HG03558 (cell line): ENCODE data around the gene MAP3K20.

Source experiments
- ATAC-seq: cut with Tn5 transposase; IDR thresholded peaks from one replicate; pipeline ENCODE4 v1.9.1; 2021; ENCODE audit warnings: moderate number of reproducible peaks; ENCODE audit not compliant: unreplicated experiment; ENCODE audit errors: extremely low read depth

The MAP3K20 gene

GRCh38 chr2:173049831-173050230 is 25.8 kb upstream of the MAP3K20 start:
- no peak for ATAC-seq

DNA sequence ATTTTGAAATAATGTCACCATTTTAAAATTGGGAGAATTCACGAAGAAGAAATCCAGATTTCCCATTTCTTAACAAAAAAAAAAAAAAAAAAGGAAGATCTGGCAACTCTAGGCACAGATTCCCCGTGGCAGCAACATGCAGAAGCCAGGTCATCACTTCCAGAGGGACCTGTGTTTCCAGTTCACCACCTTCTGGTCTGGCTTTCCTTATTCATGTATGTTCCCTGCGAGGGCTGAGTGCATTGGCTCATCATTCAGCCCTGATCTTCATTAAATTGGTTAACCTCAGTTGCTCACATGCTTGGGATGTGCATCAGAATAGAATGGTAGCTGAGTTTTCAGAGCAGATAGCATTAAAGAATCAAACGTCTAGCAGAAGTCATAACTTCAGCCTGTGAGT is 25.0 kb upstream of the MAP3K20 start:
- ATAC-seq: no peak

DNA sequence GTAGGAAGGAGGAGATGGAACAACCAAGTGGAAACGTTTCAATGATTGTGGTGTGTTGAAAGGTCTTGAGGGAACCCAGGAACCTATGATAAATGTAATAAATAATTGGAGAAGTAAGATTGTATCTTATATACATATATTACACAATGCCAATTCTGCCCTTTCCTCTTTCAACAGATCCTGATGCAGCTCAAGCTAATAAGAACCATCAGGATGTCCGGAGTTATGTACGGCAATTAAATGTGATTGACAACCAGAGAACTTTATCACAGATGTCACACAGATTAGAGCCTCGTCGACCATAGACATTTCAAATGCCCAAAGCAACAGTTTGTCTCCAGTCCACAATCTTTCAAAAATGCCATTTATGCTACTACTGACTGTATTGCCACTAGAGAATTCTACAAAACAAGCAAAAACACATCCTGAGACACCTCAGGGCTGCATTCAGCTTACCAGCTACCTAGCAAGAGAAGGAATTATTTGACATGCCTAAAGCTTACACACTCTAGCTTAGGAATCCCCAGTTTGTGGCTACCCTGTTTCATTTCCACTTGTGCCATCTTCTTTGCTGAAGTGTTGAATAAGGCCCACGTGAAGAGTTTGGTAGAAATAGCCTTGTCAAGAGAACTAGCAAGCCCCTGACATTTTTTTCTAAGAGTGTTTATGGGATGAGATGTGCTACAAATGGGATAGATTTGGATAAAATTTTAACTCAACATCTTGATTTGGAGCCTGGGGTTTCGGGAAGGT is 24.0 kb upstream of the MAP3K20 start:
- ATAC-seq: no peak

DNA sequence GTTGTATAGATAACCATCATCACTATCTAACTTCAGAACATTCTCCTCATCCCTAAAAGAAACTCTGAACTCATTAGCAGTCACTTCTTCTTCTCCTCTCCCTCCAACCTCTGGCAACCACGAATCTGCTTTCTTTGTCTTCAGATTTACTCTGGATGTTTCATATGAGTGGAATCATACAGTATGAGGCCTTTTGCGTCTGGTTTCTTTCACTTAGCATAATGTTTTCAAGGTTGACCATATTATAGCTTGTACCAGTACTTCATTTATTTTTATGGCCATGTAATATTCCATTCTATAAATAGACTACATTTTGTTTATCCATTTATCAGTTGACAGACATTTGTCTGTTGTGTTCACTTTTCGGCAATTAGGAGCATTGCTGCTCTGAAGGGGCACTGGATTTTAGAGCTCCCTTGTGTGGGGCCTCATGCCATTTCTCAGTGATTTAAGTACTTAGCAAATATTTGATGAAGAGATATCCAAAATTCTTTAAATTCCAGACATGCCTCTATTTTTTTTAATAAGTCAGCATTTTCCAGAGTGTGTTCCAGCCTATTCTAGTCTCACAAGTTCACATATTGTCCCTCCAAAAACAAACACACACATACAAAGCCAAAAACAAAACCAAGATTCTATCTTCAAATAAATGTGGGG is 22.5 kb upstream of the MAP3K20 start:
- ATAC-seq: no peak

GRCh38 chr2:173054466-173054865 is 21.2 kb upstream of the MAP3K20 start:
- ATAC-seq: no peak

- ATAC-seq: no peak
Measured at GRCh38 chr2:173056705-173057364, 18.8 kb upstream of the MAP3K20 start.

GRCh38 chr2:173058097-173058496 is 17.5 kb upstream of the MAP3K20 start:
- ATAC-seq: no peak

GRCh38 chr2:173058673-173059072 is 17.0 kb upstream of the MAP3K20 start:
- ATAC-seq: no peak

DNA sequence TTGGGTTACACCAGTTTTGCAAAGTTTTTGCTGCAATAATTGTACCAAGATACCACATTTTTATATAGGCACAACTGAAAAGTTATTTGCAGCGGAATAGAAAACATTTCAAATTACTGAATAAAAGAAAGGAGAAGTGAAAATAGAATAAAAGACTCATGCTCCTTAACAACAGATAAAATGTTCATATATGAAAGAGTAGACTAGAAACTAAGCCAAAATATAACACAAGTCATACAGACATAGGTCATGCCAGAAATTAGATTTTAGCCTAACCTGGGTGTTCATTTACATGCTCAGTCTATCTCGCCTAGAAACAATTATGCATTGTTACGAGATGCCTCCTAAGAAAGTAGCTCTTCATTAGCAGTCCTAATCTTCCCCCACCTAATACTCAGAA is 16.4 kb upstream of the MAP3K20 start:
- no peak for ATAC-seq

DNA sequence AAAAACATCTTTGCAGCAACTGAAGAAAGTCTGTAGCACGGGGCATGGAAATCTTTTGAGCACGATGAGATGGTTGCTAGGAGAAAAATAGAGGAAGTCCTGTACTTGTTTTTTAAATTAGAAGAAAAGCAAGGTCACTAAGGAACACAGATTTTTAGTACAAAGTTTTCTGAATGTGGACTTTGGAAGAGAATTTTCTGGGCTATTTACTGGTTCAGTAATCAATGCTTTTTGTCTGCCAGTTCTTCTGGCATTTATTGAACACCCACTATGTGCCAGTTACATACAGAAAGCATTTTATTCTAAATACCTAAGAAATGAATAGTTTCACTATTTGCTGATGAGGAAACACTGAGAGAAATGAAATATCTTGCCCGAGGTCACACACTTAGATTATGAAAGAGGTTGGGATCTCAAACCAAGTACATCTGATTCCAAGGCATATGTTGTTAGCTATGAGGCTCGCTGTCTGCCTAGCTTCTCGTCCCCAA is 15.6 kb upstream of the MAP3K20 start:
- no peak for ATAC-seq

GRCh38 chr2:173062801-173063200 is 12.8 kb upstream of the MAP3K20 start:
- ATAC-seq: no peak

GRCh38 chr2:173064151-173064805 is 11.4 kb upstream of the MAP3K20 start:
- no peak for ATAC-seq

- no peak for ATAC-seq
Measured at GRCh38 chr2:173066887-173067676, 8.6 kb upstream of the MAP3K20 start.

- no peak for ATAC-seq
Measured at GRCh38 chr2:173075056-173075780, 428 bp upstream of the MAP3K20 start.

DNA sequence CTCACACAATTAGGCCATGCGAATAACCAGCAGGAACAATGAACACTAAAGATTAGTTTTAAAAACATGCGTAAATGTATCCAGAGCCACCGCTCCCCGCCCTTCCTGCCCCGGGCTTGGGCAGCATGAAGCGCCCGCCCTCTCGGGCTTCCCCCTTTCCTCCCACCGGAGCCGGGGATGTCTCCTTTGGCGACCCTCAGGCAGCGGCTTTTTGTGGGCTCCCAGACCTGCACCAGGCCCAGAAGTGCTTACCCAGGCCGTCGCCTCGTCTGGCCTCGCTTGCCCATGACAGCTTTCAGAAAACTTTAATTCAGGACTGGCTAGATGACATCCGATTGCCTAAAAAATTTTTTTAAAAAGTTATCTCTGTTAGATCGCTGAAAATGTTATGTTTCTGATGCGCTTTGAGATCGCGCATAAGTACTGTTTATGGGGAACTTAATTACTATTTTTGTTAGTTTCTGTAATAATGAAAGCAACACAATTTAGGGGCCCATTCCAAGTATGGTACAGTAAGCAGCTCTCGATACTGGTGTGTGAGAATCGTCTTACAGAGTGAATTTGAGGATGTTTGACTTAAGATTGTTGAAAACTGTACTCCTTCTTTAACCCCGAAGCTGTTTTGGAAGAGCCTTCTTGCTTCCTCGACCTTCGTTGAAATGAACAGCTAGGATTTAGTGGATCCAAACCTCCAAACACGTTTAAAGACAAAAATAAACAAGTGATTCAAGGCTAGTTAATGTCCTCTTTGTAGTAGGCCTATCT is 1.1 kb downstream of the MAP3K20 start:
- ATAC-seq: peak; percentile 7

DNA sequence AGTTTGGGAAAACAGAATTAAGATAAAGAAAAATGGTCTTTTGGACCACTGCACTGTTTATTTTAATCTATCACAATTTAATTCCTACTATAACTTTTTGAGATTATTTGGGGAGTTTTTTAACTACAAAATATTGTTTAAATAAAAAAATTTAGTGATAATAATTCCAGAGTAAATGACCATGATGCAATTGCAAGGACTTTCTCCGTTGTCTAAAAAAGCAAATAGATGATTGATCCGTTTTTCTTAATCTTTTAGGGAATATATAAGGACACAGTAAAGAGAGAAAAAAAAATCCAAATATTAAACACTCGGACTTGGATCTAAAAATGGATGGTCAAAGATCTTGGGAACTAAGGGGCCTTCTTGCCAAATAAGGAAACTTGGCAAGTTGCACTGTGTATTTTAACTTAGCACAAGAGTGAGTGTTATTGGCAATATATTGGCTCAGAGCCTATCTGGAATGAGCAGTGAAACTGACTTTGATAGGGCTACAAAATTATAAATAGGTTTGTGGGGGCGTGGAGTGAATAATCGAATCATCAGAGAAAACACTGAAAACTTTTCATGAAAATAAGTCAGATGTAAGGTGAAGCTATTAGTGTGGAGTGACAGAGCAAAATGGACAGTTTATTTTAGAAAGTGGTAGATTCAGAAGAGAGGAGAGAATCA is 2.0 kb downstream of the MAP3K20 start:
- no peak for ATAC-seq

DNA sequence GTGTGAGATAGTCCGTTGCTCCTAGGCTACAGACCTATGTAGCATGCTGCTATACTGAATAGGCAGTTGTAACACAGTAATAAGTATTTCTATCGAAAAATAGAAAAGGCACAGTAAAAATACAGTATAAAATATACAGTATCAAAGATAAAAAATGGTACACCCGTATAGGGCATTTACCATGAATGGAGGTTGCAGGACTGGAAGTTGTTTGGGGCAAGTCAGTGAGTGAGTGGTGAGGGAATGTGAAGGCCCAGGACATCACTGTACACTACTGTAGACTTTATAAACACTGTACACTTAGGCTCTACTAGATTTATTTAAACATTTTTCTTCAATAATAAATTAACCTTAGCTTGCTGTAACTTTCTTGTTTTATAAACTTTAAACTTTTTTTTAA is 3.5 kb downstream of the MAP3K20 start:
- no peak for ATAC-seq
